AG20443 (cell line): ENCODE results near the gene ARHGEF3.
A peak's percentile ranks its signal among the peaks of the same experiment; 100 is the strongest.

Experiments
- DNase-seq: peaks from one replicate; pipeline ENCODE4 v3.0.0; 2012; ENCODE audit warnings: low spot score, mixed read lengths

ARHGEF3 gene

GRCh38 chr3:56795829-56796185, 5.9 kb downstream of the ARHGEF3 start:
- DNase-seq: no peak

GRCh38 chr3:56795097-56795828, 6.5 kb downstream of the ARHGEF3 start:
- peak; percentile 19 for DNase-seq

- no peak for DNase-seq
Measured at GRCh38 chr3:56792193-56792592, 9.6 kb downstream of the ARHGEF3 start.

GRCh38 chr3:56790016-56790821, 11.5 kb downstream of the ARHGEF3 start:
- DNase-seq: no peak

GRCh38 chr3:56789076-56789475, 12.7 kb downstream of the ARHGEF3 start:
- no peak for DNase-seq

- no peak for DNase-seq
Measured at GRCh38 chr3:56788521-56788920, 13.2 kb downstream of the ARHGEF3 start.

- no peak for DNase-seq
Measured at GRCh38 chr3:56787784-56788256, 13.9 kb downstream of the ARHGEF3 start.

GRCh38 chr3:56787258-56787775, 14.4 kb downstream of the ARHGEF3 start:
- no peak for DNase-seq

- DNase-seq: no peak
Measured at GRCh38 chr3:56785499-56785898, 16.2 kb downstream of the ARHGEF3 start.

- DNase-seq: no peak
Measured at GRCh38 chr3:56784448-56785001, 17.2 kb downstream of the ARHGEF3 start.

GRCh38 chr3:56783644-56784447, 17.9 kb downstream of the ARHGEF3 start:
- peak; percentile 74 for DNase-seq

GRCh38 chr3:56782906-56783305, 18.8 kb downstream of the ARHGEF3 start:
- no peak for DNase-seq

- DNase-seq: no peak
Measured at GRCh38 chr3:56782215-56782614, 19.5 kb downstream of the ARHGEF3 start.

- no peak for DNase-seq
Measured at GRCh38 chr3:56781762-56782161, 20.0 kb downstream of the ARHGEF3 start.

- no peak for DNase-seq
Measured at GRCh38 chr3:56780936-56781335, 20.8 kb downstream of the ARHGEF3 start.

- DNase-seq: no peak
Measured at GRCh38 chr3:56778893-56779292, 22.9 kb downstream of the ARHGEF3 start.

- no peak for DNase-seq
Measured at GRCh38 chr3:56776556-56776950, 25.2 kb downstream of the ARHGEF3 start.

- DNase-seq: peak; percentile 21
Measured at GRCh38 chr3:56775838-56776555, 25.8 kb downstream of the ARHGEF3 start.

GRCh38 chr3:56775445-56775837, 26.3 kb downstream of the ARHGEF3 start:
- DNase-seq: peak; percentile 57

- no peak for DNase-seq
Measured at GRCh38 chr3:56773986-56774385, 27.8 kb downstream of the ARHGEF3 start.
